Mucosa of descending colon (tissue), 3 donors: Measurements from ENCODE around the gene UNG. TPM values are rescaled to one million over a fixed set of nuclear protein-coding genes. Genes with fewer than 3 reads are reported as not detected.
"Not testable (repeated sequence)": the region's sequence is repeated elsewhere in the genome, so short reads cannot be mapped to it uniquely, and the experiment has no call there.

ENCODE experiments used
- ATAC-seq: fragments of 200-7000 bp; cut with Tn5 transposase; one replicate; pipeline ENCODE4 v1.9.1; 2020; ENCODE audit warnings: mild to moderate bottlenecking, moderate library complexity
- DNase-seq, 3 donors: peaks; one replicate each; pipeline ENCODE4 v3.0.0-alpha.2; 2020
- H3K36me3 ChIP-seq: fragments of 200-600 bp; one replicate; pipeline ENCODE4 v1.8.0; 2021; ENCODE audit warnings: low read depth, mild to moderate bottlenecking
- H3K4me1 ChIP-seq: fragments of 200-600 bp; one replicate; pipeline ENCODE4 v1.8.0; 2021; ENCODE audit warnings: low read depth, mild to moderate bottlenecking
- H3K4me3 ChIP-seq: fragments of 200-600 bp; one replicate; pipeline ENCODE4 v1.8.0; 2021; ENCODE audit warnings: mild to moderate bottlenecking
- H3K9me3 ChIP-seq: fragments of 200-600 bp; one replicate; pipeline ENCODE4 v1.8.0; 2021; ENCODE audit warnings: mild to moderate bottlenecking
- intact Hi-C, 2 donors: fragments of 100-400 bp; cut with DNase I in 1 of 2; cut with micrococcal nuclease in 1 of 2; formaldehyde crosslinking; loops; one replicate each; pipeline versions ENCODE4 v1.11.0 to v1.11.1; 2022; cut with DNase I, micrococcal nuclease
- total RNA-seq, 3 donors: library from RNA; stranded (reverse); fragmentation: NEBNext Ultra II Directional in 2 of 3; extraction: Animal tissue kit (Norgen Biotek cat#: 25700) in 2 of 3; gene quantifications; one replicate each; pipeline versions ENCODE4 v1.2.1 to v1.2.4, GENCODE V29; 2021 to 2023
- TF ChIP-seq, protein P1 (sequence below): fragments of 200-600 bp; IDR thresholded peaks from one replicate; pipeline ENCODE4 v1.8.0; 2022; ENCODE audit warnings: antibody characterized with exemption, mild to moderate bottlenecking
- donor health status: DM: no; HTN: no; CAD: no; lungs with moderate emphysema.
- donor health status: DM: no; HTN: no; CAD: no.
- donor health status: DM: no; HTN: yes; CAD: no.

Gene UNG
- total RNA-seq, 3 donors from 2014 or later, result 22.1 to 39.4 (median 35.6) TPM

GRCh38 chr12:109144224-109144623 lies 46.8 kb downstream of the UNG start:
- peak; percentile 65 for ATAC-seq
- intact Hi-C loops, result no loop called here
- Histone ChIP-seq H3K9me3 (no peaks in the 10 kb centered on the region), H3K4me3 (no peak overlapping the region), H3K4me1 (no peaks in the 10 kb centered on the region), H3K36me3 (no peaks in the 10 kb centered on the region)
- no peak for DNase-seq
- TF ChIP-seq, protein P1, sequence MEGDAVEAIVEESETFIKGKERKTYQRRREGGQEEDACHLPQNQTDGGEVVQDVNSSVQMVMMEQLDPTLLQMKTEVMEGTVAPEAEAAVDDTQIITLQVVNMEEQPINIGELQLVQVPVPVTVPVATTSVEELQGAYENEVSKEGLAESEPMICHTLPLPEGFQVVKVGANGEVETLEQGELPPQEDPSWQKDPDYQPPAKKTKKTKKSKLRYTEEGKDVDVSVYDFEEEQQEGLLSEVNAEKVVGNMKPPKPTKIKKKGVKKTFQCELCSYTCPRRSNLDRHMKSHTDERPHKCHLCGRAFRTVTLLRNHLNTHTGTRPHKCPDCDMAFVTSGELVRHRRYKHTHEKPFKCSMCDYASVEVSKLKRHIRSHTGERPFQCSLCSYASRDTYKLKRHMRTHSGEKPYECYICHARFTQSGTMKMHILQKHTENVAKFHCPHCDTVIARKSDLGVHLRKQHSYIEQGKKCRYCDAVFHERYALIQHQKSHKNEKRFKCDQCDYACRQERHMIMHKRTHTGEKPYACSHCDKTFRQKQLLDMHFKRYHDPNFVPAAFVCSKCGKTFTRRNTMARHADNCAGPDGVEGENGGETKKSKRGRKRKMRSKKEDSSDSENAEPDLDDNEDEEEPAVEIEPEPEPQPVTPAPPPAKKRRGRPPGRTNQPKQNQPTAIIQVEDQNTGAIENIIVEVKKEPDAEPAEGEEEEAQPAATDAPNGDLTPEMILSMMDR, result no peak

DNA sequence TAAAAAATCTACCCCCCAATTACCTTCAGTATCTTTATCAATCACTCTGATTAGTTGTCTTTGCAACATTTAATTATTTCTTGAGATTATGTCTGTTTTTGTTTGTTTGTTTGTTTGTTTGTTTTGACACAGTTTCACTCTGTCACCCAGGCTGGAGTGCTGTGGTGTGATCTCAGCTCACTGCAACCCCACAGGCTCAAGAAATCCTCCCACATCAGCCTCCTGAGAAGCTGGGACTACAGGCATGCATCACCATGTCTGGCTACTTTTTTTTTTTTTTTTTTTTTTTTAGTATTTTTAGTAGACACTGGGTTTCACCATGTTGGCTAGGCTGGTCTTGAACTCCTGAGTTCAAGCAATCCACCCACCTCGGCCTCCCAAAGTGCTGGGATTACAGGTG lies 49.7 kb downstream of the UNG start:
- H3K4me3 ChIP-seq, intact Hi-C loops, H3K4me1 ChIP-seq, ATAC-seq, H3K9me3 ChIP-seq, DNase-seq, H3K36me3 ChIP-seq: not testable (repeated sequence)

- intact Hi-C loops, result no loop called here
- ATAC-seq (peak; percentile 14), DNase-seq (peak in 1 of 3 donors; percentile 19)
- Histone ChIP-seq H3K36me3 (no peaks in the 10 kb centered on the region), H3K4me3 (no peak overlapping the region), H3K4me1 (no peaks in the 10 kb centered on the region), H3K9me3 (no peaks in the 10 kb centered on the region)
- TF ChIP-seq, protein P1, result no peak
Measured at GRCh38 chr12:109147954-109148353, 50.6 kb downstream of the UNG start.

GRCh38 chr12:109150124-109150640 lies 52.8 kb downstream of the UNG start:
- intact Hi-C loops, result no loop called here
- TF ChIP-seq, protein P1, result no peak
- ATAC-seq (peak; percentile 54), DNase-seq (no peak)
- Histone ChIP-seq H3K4me1 (no peaks in the 10 kb centered on the region), H3K36me3 (no peaks in the 10 kb centered on the region), H3K9me3 (no peaks in the 10 kb centered on the region), H3K4me3 (no peak overlapping the region)

DNA sequence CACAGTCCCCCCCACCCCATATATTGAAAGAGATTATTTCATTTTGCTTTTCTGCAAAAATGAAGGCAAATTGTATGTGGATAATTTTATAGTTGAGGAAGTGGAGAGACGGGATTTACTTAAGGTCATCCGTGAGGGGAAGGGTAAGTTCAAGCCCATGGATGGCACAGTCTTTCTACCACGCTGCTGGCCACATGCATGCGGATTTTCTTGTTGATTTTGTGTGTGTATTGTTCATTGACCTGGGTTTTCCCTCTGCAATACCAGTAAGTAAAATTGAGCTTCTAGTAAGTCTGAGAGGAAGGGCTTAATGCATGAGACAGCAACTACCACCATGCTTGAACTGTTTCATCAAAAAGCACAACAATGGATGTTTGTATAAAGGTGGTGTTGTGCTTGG lies 54.1 kb downstream of the UNG start:
- ATAC-seq (no peak), DNase-seq (no peak)
- no peak overlapping the region for H3K4me3 ChIP-seq
- intact Hi-C loops, result no loop called here
- H3K9me3 ChIP-seq, result no peaks in the 10 kb centered on the region
- no peaks in the 10 kb centered on the region for H3K36me3 ChIP-seq
- no peaks in the 10 kb centered on the region for H3K4me1 ChIP-seq
- TF ChIP-seq, protein P1, result no peak

DNA sequence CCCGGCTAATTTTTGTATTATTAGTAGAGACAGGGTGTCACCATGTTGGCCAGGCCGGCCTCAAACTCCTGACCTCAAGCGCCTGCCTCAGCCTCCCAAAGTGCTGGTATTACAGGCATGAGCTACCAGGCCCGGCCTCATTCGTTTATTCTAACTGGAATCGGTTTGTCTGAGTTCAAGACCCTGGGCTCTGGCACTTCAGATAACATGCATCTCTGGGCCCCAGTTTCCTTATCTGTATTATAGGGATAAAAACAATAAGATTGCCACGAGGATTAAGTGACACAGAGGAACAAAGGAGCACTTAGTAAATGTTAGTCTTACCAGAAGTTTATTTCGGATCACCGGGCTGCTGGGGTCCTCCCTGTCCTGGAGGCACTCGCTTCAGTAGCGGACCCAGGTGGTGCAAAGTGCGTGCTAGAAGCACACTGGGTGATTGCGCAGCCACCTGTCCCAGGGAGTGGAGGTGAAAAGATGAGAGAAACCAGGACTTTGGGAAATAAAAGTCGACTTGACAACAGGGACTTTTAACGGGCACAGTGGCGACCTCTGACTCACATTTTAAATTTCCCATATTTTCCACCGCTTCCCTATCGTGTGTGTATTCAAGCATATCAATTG lies 56.5 kb downstream of the UNG start:
- ATAC-seq (peak; percentile 2), DNase-seq (peak in 2 of 3 donors; percentile 42 to 64)
- Histone ChIP-seq H3K4me3 (no peak overlapping the region), H3K9me3 (no peaks in the 10 kb centered on the region), H3K36me3 (no peaks in the 10 kb centered on the region), H3K4me1 (no peaks in the 10 kb centered on the region)
- TF ChIP-seq, protein P1, result no peak
- intact Hi-C loops, result no loop called here
